ENCODE measurements around the gene SLTM.
A peak's percentile ranks its signal among the peaks of the same experiment; 100 is the strongest.

Gene SLTM

GRCh38 chr15:58877999-58878825, 55.3 kb downstream of the SLTM start:
- DNase-seq (ENCODE audit: low read depth): no peak
- TF ChIP-seq, protein P1, sequence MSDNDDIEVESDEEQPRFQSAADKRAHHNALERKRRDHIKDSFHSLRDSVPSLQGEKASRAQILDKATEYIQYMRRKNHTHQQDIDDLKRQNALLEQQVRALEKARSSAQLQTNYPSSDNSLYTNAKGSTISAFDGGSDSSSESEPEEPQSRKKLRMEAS (IDR thresholded peaks at IDR 0.05; ENCODE audit: low read depth, low read length): no peak
- TF ChIP-seq, protein P2, sequence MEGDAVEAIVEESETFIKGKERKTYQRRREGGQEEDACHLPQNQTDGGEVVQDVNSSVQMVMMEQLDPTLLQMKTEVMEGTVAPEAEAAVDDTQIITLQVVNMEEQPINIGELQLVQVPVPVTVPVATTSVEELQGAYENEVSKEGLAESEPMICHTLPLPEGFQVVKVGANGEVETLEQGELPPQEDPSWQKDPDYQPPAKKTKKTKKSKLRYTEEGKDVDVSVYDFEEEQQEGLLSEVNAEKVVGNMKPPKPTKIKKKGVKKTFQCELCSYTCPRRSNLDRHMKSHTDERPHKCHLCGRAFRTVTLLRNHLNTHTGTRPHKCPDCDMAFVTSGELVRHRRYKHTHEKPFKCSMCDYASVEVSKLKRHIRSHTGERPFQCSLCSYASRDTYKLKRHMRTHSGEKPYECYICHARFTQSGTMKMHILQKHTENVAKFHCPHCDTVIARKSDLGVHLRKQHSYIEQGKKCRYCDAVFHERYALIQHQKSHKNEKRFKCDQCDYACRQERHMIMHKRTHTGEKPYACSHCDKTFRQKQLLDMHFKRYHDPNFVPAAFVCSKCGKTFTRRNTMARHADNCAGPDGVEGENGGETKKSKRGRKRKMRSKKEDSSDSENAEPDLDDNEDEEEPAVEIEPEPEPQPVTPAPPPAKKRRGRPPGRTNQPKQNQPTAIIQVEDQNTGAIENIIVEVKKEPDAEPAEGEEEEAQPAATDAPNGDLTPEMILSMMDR (IDR thresholded peaks at IDR 0.05; ENCODE audit: low read depth, low read length): no peak
- TF ChIP-seq POLR2A (IDR thresholded peaks at IDR 0.05; ENCODE audit: extremely low read depth, insufficient read length) (no peak), MYC (IDR thresholded peaks at IDR 0.05; ENCODE audit: low read depth, low read length) (no peak)

GRCh38 chr15:58876306-58877106, 57.0 kb downstream of the SLTM start:
- TF ChIP-seq, protein P2 (IDR thresholded peaks at IDR 0.05; ENCODE audit: low read depth, low read length): no peak
- TF ChIP-seq POLR2A (IDR thresholded peaks at IDR 0.05; ENCODE audit: extremely low read depth, insufficient read length): no peak
- TF ChIP-seq, protein P1 (IDR thresholded peaks at IDR 0.05; ENCODE audit: low read depth, low read length): no peak
- TF ChIP-seq MYC (IDR thresholded peaks at IDR 0.05; ENCODE audit: low read depth, low read length): no peak
- no peak for DNase-seq (ENCODE audit: low read depth)
- no peak overlapping the region for H3K4me3 ChIP-seq (ENCODE audit: low read depth, low read length)

More at GRCh38 chr15:58877999-58878825, 55.3 kb downstream of the SLTM start:
- no peak overlapping the region for H3K4me3 ChIP-seq (ENCODE audit: low read depth, low read length)

DNA sequence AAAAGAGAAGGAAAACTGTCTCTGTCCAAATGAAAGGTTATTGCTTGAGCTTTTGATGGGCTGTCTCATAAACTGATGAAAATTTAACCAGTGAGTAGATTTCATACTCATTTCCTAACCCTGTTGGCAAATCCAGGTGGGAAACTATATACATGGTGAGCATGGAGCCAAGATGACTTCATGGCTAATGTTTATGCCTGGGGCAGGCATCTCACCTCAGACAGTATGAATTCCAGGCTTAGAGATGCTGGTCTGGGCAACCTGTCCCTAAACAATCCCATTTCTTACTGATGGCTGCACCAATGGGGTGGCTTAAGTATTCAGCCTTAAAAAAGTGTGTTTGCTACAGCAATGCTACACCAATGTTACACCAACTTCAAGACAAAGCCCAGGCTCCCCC, 58.1 kb downstream of the SLTM start:
- H3K4me3 ChIP-seq (ENCODE audit: low read depth, low read length): no peak overlapping the region
- TF ChIP-seq, protein P1 (IDR thresholded peaks at IDR 0.05; ENCODE audit: low read depth, low read length): no peak
- no peak for TF ChIP-seq MYC (IDR thresholded peaks at IDR 0.05; ENCODE audit: low read depth, low read length)
- TF ChIP-seq POLR2A (IDR thresholded peaks at IDR 0.05; ENCODE audit: extremely low read depth, insufficient read length): no peak
- TF ChIP-seq, protein P2 (IDR thresholded peaks at IDR 0.05; ENCODE audit: low read depth, low read length): no peak
- no peak for DNase-seq (ENCODE audit: low read depth)

- H3K4me3 ChIP-seq (ENCODE audit: low read depth, low read length): no peak overlapping the region
- DNase-seq (ENCODE audit: low read depth): peak; percentile 53
- TF ChIP-seq MYC (IDR thresholded peaks at IDR 0.05; ENCODE audit: low read depth, low read length) (no peak), POLR2A (IDR thresholded peaks at IDR 0.05; ENCODE audit: extremely low read depth, insufficient read length) (no peak)
- TF ChIP-seq, protein P1 (IDR thresholded peaks at IDR 0.05; ENCODE audit: low read depth, low read length): no peak
- TF ChIP-seq, protein P2 (IDR thresholded peaks at IDR 0.05; ENCODE audit: low read depth, low read length): no peak
Observed at GRCh38 chr15:58873267-58873666, 60.2 kb downstream of the SLTM start.

GRCh38 chr15:58870451-58870850, 63.0 kb downstream of the SLTM start:
- TF ChIP-seq POLR2A (IDR thresholded peaks at IDR 0.05; ENCODE audit: extremely low read depth, insufficient read length): no peak
- TF ChIP-seq MYC (IDR thresholded peaks at IDR 0.05; ENCODE audit: low read depth, low read length): no peak
- TF ChIP-seq, protein P2 (IDR thresholded peaks at IDR 0.05; ENCODE audit: low read depth, low read length): no peak
- TF ChIP-seq, protein P1 (IDR thresholded peaks at IDR 0.05; ENCODE audit: low read depth, low read length): no peak
- peak; percentile 65 for DNase-seq (ENCODE audit: low read depth)
- no peak overlapping the region for H3K4me3 ChIP-seq (ENCODE audit: low read depth, low read length)
